Measurements from ENCODE around the gene BHLHE23. TPM values are rescaled to one million over a fixed set of nuclear protein-coding genes. Genes with fewer than 3 reads are reported as not detected.

BHLHE23 gene
- total RNA-seq, 1 donor from 2014 or later, result 23.9 TPM

DNA sequence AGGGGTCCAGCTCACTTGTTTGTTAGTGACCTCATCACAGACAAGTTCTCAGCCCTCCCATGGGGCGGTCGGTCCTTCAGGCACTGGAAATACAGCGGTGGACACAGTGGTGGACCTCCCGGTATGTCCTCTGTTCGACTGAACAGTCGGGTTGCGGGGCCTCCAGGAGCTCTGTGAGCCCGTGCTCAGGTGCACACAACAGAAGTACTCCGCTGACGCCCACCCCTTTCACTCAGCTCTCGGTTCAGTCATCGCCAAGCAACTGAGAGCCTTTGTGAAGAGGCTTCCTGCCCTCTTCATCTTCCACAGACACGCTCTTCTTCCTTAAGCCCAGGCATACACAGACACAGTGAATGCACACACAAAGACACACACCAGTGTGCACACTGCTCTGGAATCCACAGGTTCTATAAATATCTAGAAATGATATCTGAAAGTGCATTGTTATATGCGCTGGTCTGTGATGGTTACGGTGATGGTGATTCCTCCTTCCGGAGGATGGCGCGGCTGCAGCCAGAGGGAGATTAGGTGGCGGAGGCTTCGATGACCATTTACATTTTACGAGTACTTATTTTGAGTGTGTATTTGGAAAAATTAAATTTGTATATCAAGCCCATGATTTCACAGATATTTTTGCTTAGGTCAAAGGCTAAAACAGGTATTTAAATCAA is 46.8 kb upstream of the BHLHE23 start:
- H3K9me3 Mint-ChIP-seq (ENCODE audit: unreplicated experiment), result peaks cover 10% of the 10 kb centered on the region
- no peaks in the 10 kb centered on the region for H3K36me3 Mint-ChIP-seq (ENCODE audit: unreplicated experiment)
- DNase-seq, result no peak
- H3K4me3 Mint-ChIP-seq (ENCODE audit: unreplicated experiment), result no peak overlapping the region
- H3K27ac Mint-ChIP-seq (ENCODE audit: unreplicated experiment), result peak overlapping the region; percentile 24
- peaks cover 12% of the 10 kb centered on the region for H3K4me1 Mint-ChIP-seq (ENCODE audit: low read depth, unreplicated experiment)
- no peak for TF ChIP-seq CTCF (IDR thresholded peaks at IDR 0.05; ENCODE audit: partially characterized antibody, unreplicated experiment)
- H3K27me3 Mint-ChIP-seq (ENCODE audit: unreplicated experiment), result peaks cover 6% of the 10 kb centered on the region

DNA sequence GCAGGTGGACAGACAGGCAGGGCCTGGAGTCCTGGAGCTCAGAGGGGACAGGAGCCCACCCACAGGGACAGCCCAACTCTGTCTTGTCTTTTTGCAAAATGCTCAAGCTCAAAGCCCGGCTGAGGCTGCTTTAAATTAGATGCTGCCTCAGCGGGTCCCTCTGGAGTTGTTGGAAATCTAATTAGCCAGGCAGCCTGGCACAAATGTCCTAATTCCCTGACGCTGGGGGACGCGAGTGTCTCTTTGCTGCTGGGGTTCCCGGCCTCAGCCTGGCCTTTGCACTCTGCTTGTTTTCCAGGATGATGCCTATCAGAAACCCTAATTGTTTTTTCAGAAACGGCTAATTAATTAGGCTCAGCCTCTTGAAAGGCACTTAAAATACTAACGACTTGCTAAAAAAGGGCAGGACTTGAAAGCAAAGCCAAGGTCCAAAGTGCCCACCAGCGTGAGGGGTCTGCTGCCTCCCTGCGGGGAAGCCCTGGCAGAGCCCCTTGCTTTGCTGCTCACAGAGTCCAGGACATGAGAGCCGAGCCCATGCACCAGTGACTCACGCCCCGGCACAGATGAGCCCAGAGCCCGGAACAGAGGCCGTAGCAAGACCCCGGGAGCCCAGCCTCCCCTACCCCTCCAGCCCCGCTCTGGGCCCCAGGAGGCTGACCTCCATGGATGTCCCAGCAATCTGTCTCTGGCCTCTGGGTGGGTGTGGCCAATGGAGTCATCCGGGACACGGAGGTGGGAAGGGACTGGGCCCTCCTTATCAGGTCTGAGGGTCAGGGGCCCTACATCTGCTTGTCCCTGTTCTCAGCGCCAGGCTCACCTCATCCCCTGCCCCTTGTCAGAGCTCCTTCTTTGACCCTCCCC is 46.0 kb upstream of the BHLHE23 start:
- H3K27me3 Mint-ChIP-seq (ENCODE audit: unreplicated experiment), result peaks cover 8% of the 10 kb centered on the region
- peak; percentile 48 for DNase-seq
- TF ChIP-seq CTCF (IDR thresholded peaks at IDR 0.05; ENCODE audit: partially characterized antibody, unreplicated experiment), result no peak

GRCh38 chr20:63051911-63052310 is 45.1 kb upstream of the BHLHE23 start:
- TF ChIP-seq CTCF (IDR thresholded peaks at IDR 0.05; ENCODE audit: partially characterized antibody, unreplicated experiment), result no peak
- peak; percentile 11 for DNase-seq
- H3K36me3 Mint-ChIP-seq (ENCODE audit: unreplicated experiment), result peaks cover 6% of the 10 kb centered on the region
- H3K27me3 Mint-ChIP-seq (ENCODE audit: unreplicated experiment), result peaks cover 12% of the 10 kb centered on the region
- peaks cover 14% of the 10 kb centered on the region for H3K9me3 Mint-ChIP-seq (ENCODE audit: unreplicated experiment)
- no peak overlapping the region for H3K4me3 Mint-ChIP-seq (ENCODE audit: unreplicated experiment)
- H3K4me1 Mint-ChIP-seq (ENCODE audit: low read depth, unreplicated experiment), result peaks cover 12% of the 10 kb centered on the region
- H3K27ac Mint-ChIP-seq (ENCODE audit: unreplicated experiment), result no peak overlapping the region

More for the DNA sequence above, 46.0 kb upstream of the BHLHE23 start:
- no peak overlapping the region for H3K4me3 Mint-ChIP-seq (ENCODE audit: unreplicated experiment)
- H3K27ac Mint-ChIP-seq (ENCODE audit: unreplicated experiment), result peak overlapping the region; percentile 4
- H3K9me3 Mint-ChIP-seq (ENCODE audit: unreplicated experiment), result peaks cover 10% of the 10 kb centered on the region
- H3K36me3 Mint-ChIP-seq (ENCODE audit: unreplicated experiment), result no peaks in the 10 kb centered on the region
- H3K4me1 Mint-ChIP-seq (ENCODE audit: low read depth, unreplicated experiment), result peaks cover 12% of the 10 kb centered on the region

- Mint-ChIP-seq H3K9me3 (ENCODE audit: unreplicated experiment) (peaks cover 14% of the 10 kb centered on the region), H3K4me1 (ENCODE audit: low read depth, unreplicated experiment) (peaks cover 12% of the 10 kb centered on the region), H3K4me3 (ENCODE audit: unreplicated experiment) (no peak overlapping the region), H3K27me3 (ENCODE audit: unreplicated experiment) (peaks cover 12% of the 10 kb centered on the region), H3K36me3 (ENCODE audit: unreplicated experiment) (peaks cover 6% of the 10 kb centered on the region), H3K27ac (ENCODE audit: unreplicated experiment) (no peak overlapping the region)
- DNase-seq, result no peak
- no peak for TF ChIP-seq CTCF (IDR thresholded peaks at IDR 0.05; ENCODE audit: partially characterized antibody, unreplicated experiment)
Observed at GRCh38 chr20:63051186-63051860, 44.6 kb upstream of the BHLHE23 start.

Measured in glutamatergic neuron (in vitro differentiated cells).